HG03095 (cell line): ENCODE data around the gene SCGB1D2.

Experiments
- ATAC-seq: cut with Tn5 transposase; IDR thresholded peaks from one replicate; pipeline ENCODE4 v1.9.1; 2021; ENCODE audit warnings: moderate library complexity; ENCODE audit not compliant: unreplicated experiment

Gene SCGB1D2

GRCh38 chr11:62256281-62256680 is 14.2 kb downstream of the SCGB1D2 start:
- ATAC-seq = no peak

GRCh38 chr11:62260261-62260953 is 18.4 kb downstream of the SCGB1D2 start:
- ATAC-seq = no peak

- ATAC-seq = no peak
These were observed 22.0 kb downstream of the SCGB1D2 start for GRCh38 chr11:62264004-62264403.

GRCh38 chr11:62266558-62266957 is 24.5 kb downstream of the SCGB1D2 start:
- ATAC-seq = no peak

GRCh38 chr11:62267050-62267449 is 25.0 kb downstream of the SCGB1D2 start:
- ATAC-seq = no peak

GRCh38 chr11:62267576-62267975 is 25.5 kb downstream of the SCGB1D2 start:
- ATAC-seq = no peak

GRCh38 chr11:62269654-62270278 is 27.7 kb downstream of the SCGB1D2 start, which contains the start of gene SCGB2A2:
Gene SCGB2A2 (plus strand): TSS chr11:62270158. CDS start chr11:62270217, 59 bp downstream.
- ATAC-seq = no peak

GRCh38 chr11:62273284-62273683 is 31.2 kb downstream of the SCGB1D2 start:
- no peak for ATAC-seq

- no peak for ATAC-seq
These were observed 31.8 kb downstream of the SCGB1D2 start for GRCh38 chr11:62273789-62274275.

- ATAC-seq = no peak
These were observed 38.4 kb downstream of the SCGB1D2 start for GRCh38 chr11:62280452-62280851.
